ENCODE data around the gene PLCD4.

The PLCD4 gene

GRCh38 chr2:218622606-218623365, 15.1 kb downstream of the PLCD4 start:
- no peak for DNase-seq

- no peak for DNase-seq
Measured at GRCh38 chr2:218623366-218623705, 15.6 kb downstream of the PLCD4 start.

GRCh38 chr2:218626369-218626768, 18.7 kb downstream of the PLCD4 start:
- DNase-seq = no peak

- no peak for DNase-seq
Measured at GRCh38 chr2:218627939-218628338, 20.2 kb downstream of the PLCD4 start.

GRCh38 chr2:218631837-218632236, 24.1 kb downstream of the PLCD4 start:
- DNase-seq = no peak

- DNase-seq = no peak
Measured at GRCh38 chr2:218635719-218636118, 28.0 kb downstream of the PLCD4 start.

- no peak for DNase-seq
Measured at GRCh38 chr2:218638372-218638771, 30.7 kb downstream of the PLCD4 start.

GRCh38 chr2:218642121-218642656, 34.5 kb downstream of the PLCD4 start:
- DNase-seq = no peak

- DNase-seq = no peak
Measured at GRCh38 chr2:218642786-218643185, 35.1 kb downstream of the PLCD4 start.

- no peak for DNase-seq
Measured at GRCh38 chr2:218643751-218644310, 36.1 kb downstream of the PLCD4 start.

- no peak for DNase-seq
Measured at GRCh38 chr2:218644721-218645120, 37.0 kb downstream of the PLCD4 start.

- DNase-seq = no peak
Measured at GRCh38 chr2:218645126-218645525, 37.4 kb downstream of the PLCD4 start.

GRCh38 chr2:218648088-218648786, 40.5 kb downstream of the PLCD4 start:
- peak; percentile 19 for DNase-seq

- no peak for DNase-seq
Measured at GRCh38 chr2:218648787-218649100, 41.0 kb downstream of the PLCD4 start.

GRCh38 chr2:218655751-218656150, 48.1 kb downstream of the PLCD4 start:
- DNase-seq = no peak

- DNase-seq = peak; percentile 16
Measured at GRCh38 chr2:218658671-218659257, 51.1 kb downstream of the PLCD4 start.

GRCh38 chr2:218659258-218659987, 51.7 kb downstream of the PLCD4 start, which contains the start of the genes BCS1L and ZNF142:
Gene BCS1L, plus strand, starts transcription at chr2:218659683. Its CDS starts 1,305 bp downstream, at chr2:218660988.
Gene ZNF142, minus strand, starts transcription at chr2:218659623. Its CDS starts 3,194 bp downstream, at chr2:218656429.
- DNase-seq = peak; percentile 89

GRCh38 chr2:218659988-218660358, 52.3 kb downstream of the PLCD4 start:
- no peak for DNase-seq

- no peak for DNase-seq
Measured at GRCh38 chr2:218662377-218662776, 54.7 kb downstream of the PLCD4 start.

- DNase-seq = no peak
Measured at GRCh38 chr2:218662827-218663226, 55.1 kb downstream of the PLCD4 start.

- no peak for DNase-seq
Measured at GRCh38 chr2:218663901-218664300, 56.2 kb downstream of the PLCD4 start.

- no peak for DNase-seq
Measured at GRCh38 chr2:218664653-218665052, 57.0 kb downstream of the PLCD4 start.

Measured in effector CD4-positive, alpha-beta T cell (primary cell).